Mesothelial cell of epicardium (in vitro differentiated cells): ENCODE data around the gene SMOC2. TPM values are rescaled to one million over a fixed set of nuclear protein-coding genes. Genes with fewer than 3 reads are reported as not detected.

Source experiments
- DNase-seq, 2 experiments: peaks; one replicate each; pipeline ENCODE4 v3.0.0; 2021; ENCODE audit warnings: low spot score in 2 of 2; ENCODE audit not compliant: unreplicated experiment in 2 of 2
- H3K27ac Mint-ChIP-seq: 2 replicates; pipeline ENCODE4 v1.8.0; 2021; ENCODE audit warnings: mixed read lengths
- H3K27me3 Mint-ChIP-seq: 2 replicates; pipeline ENCODE4 v1.8.0; 2021; ENCODE audit warnings: low read depth, mixed read lengths
- H3K36me3 Mint-ChIP-seq: 2 replicates; pipeline ENCODE4 v1.8.0; 2021; ENCODE audit warnings: mixed read lengths
- H3K4me1 Mint-ChIP-seq: 2 replicates; pipeline ENCODE4 v1.8.0; 2021; ENCODE audit warnings: mixed read lengths
- H3K4me3 Mint-ChIP-seq: 2 replicates; pipeline ENCODE4 v1.8.0; 2021; ENCODE audit warnings: mild to moderate bottlenecking, moderate library complexity, mixed read lengths
- H3K9me3 Mint-ChIP-seq: 2 replicates; pipeline ENCODE4 v1.8.0; 2021; ENCODE audit warnings: mixed read lengths
- CTCF ChIP-seq: fragments of 200-600 bp; sonication (generic); IDR thresholded peaks from one replicate; pipeline ENCODE4 v1.5.0; 2021; ENCODE audit warnings: antibody characterized with exemption; ENCODE audit not compliant: unreplicated experiment
- total RNA-seq: library from RNA; stranded (reverse); gene quantifications from 3 replicates; pipeline ENCODE4 v1.2.1, GENCODE V29; 2021

Gene SMOC2
- total RNA-seq, 1 donor from 2014 or later, result 4.4 TPM

- Mint-ChIP-seq H3K9me3 (peaks cover 7% of the 10 kb centered on the region), H3K36me3 (no peaks in the 10 kb centered on the region), H3K4me1 (peaks cover 36% of the 10 kb centered on the region), H3K4me3 (no peak overlapping the region), H3K27me3 (no peaks in the 10 kb centered on the region), H3K27ac (no peak overlapping the region)
- DNase-seq, result no peak
- no peak for TF ChIP-seq CTCF
Measured at GRCh38 chr6:168624948-168625347, 184.0 kb downstream of the SMOC2 start.

GRCh38 chr6:168625602-168626001, 184.6 kb downstream of the SMOC2 start:
- no peak overlapping the region for H3K4me3 Mint-ChIP-seq
- H3K4me1 Mint-ChIP-seq, result peaks cover 34% of the 10 kb centered on the region
- no peak for DNase-seq
- TF ChIP-seq CTCF, result no peak
- no peaks in the 10 kb centered on the region for H3K36me3 Mint-ChIP-seq
- no peak overlapping the region for H3K27ac Mint-ChIP-seq
- H3K27me3 Mint-ChIP-seq, result no peaks in the 10 kb centered on the region
- peaks cover 7% of the 10 kb centered on the region for H3K9me3 Mint-ChIP-seq

GRCh38 chr6:168626046-168626602, 185.1 kb downstream of the SMOC2 start:
- Mint-ChIP-seq H3K4me3 (no peak overlapping the region), H3K36me3 (no peaks in the 10 kb centered on the region), H3K9me3 (peaks cover 6% of the 10 kb centered on the region), H3K27ac (peak overlapping the region; percentile 49), H3K27me3 (no peaks in the 10 kb centered on the region), H3K4me1 (peaks cover 34% of the 10 kb centered on the region)
- no peak for TF ChIP-seq CTCF
- no peak for DNase-seq

- Mint-ChIP-seq H3K27ac (no peak overlapping the region), H3K4me1 (peaks cover 44% of the 10 kb centered on the region), H3K27me3 (no peaks in the 10 kb centered on the region), H3K4me3 (no peak overlapping the region), H3K9me3 (no peaks in the 10 kb centered on the region), H3K36me3 (no peaks in the 10 kb centered on the region)
- no peak for TF ChIP-seq CTCF
- DNase-seq, result no peak
Measured at GRCh38 chr6:168627506-168628175, 186.7 kb downstream of the SMOC2 start.

- no peak overlapping the region for H3K27ac Mint-ChIP-seq
- no peaks in the 10 kb centered on the region for H3K27me3 Mint-ChIP-seq
- no peak for DNase-seq
- H3K36me3 Mint-ChIP-seq, result no peaks in the 10 kb centered on the region
- no peak for TF ChIP-seq CTCF
- peaks cover 44% of the 10 kb centered on the region for H3K4me1 Mint-ChIP-seq
- no peak overlapping the region for H3K4me3 Mint-ChIP-seq
- no peaks in the 10 kb centered on the region for H3K9me3 Mint-ChIP-seq
Measured at GRCh38 chr6:168628176-168628553, 187.2 kb downstream of the SMOC2 start.
